Activated CD4-positive, alpha-beta memory T cell treated with anti-CD3 and anti-CD28 coated beads for 36 hours (primary cell): ENCODE results near the gene ADCY2. TPM values are rescaled to one million over a fixed set of nuclear protein-coding genes. Genes with fewer than 3 reads are reported as not detected.

Experiments used
- CTCF ChIA-PET: fragments of 350-600 bp; sonication (Branson Sonifier 250); formaldehyde crosslinking; loops from one replicate; lab custom pipeline; 2021; ENCODE audit warnings: antibody characterized with exemption, inconsistent platforms; lab: Charles Lee
- POLR2A ChIA-PET: fragments of 350-600 bp; sonication (Branson Sonifier 250); formaldehyde crosslinking; loops from one replicate; lab custom pipeline; 2021; ENCODE audit warnings: antibody characterized with exemption; lab: Charles Lee
- DNase-seq: peaks from one replicate; pipeline ENCODE4 v3.0.0-alpha.2; 2020
- H3K27ac Mint-ChIP-seq: one replicate; pipeline ENCODE4 v1.8.0; 2021; ENCODE audit warnings: mixed read lengths
- H3K27me3 Mint-ChIP-seq: one replicate; pipeline ENCODE4 v1.8.0; 2021; ENCODE audit warnings: mixed read lengths
- H3K36me3 Mint-ChIP-seq: one replicate; pipeline ENCODE4 v1.8.0; 2021; ENCODE audit warnings: mixed read lengths
- H3K4me1 Mint-ChIP-seq: one replicate; pipeline ENCODE4 v1.8.0; 2021; ENCODE audit warnings: low read depth, mixed read lengths
- H3K4me3 Mint-ChIP-seq: one replicate; pipeline ENCODE4 v1.8.0; 2021; ENCODE audit warnings: mild to moderate bottlenecking, mixed read lengths
- H3K9me3 Mint-ChIP-seq: one replicate; pipeline ENCODE4 v1.8.0; 2021; ENCODE audit warnings: mixed read lengths
- intact Hi-C: fragments of 100-400 bp; cut with micrococcal nuclease; formaldehyde crosslinking; loops from one replicate; pipeline ENCODE4 v1.15.1; 2023
- total RNA-seq, 2 experiments: library from RNA; stranded (reverse); gene quantifications; one replicate each; pipeline ENCODE4 v1.2.3, GENCODE V29; 2021

ADCY2 gene
- total RNA-seq, 2 experiments from 2014 or later, result not detected

DNA sequence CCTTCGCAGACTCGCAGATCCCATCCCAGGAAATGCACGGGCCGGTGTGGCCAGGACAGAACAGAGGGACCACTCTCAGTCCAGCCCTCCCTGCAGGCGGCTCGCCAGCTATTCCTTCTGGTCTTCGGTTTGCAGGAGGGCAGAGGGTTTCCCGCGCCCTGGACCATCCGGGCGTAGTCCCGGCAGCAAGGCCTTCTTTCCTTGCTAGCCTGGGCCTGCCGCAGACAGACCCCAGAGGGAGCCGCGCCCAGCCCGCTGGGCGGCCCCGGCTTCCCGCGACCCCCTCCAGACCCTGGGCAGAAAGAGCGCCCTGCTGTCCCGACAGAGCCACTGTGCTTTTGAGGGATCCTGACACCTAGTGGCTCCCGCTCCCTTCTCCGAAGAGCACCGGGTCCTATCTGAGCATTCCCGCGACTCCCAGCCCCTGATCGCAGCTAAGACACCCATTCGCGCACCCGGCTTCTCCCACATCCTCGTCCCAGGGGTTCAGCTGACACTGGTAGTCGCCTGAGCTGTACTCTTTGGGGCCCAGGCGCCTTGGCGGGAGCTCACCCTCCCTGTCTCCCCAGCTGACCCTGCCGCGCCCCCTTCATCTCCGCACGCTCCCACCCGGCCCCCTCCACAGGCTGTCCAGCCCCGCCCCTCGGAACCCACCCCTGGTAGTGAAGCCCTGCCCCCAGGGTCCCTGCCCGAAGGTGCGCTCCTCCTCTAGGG lies 453.9 kb downstream of the ADCY2 start:
- Mint-ChIP-seq H3K4me3 (peak overlapping the region; percentile 46), H3K4me1 (peaks cover 18% of the 10 kb centered on the region), H3K27me3 (peaks cover 22% of the 10 kb centered on the region), H3K9me3 (peaks cover 2% of the 10 kb centered on the region), H3K27ac (no peak overlapping the region), H3K36me3 (no peaks in the 10 kb centered on the region)
- intact Hi-C loops, result no loop called here
- CTCF ChIA-PET, result interaction anchor here (0.6 to 1.0 kb wide), 4 partner anchors 10 to 37 kb away, joined by 3 read pairs; no protein-coding TSS in a partner anchor
- POLR2A ChIA-PET, result no interaction called here
- DNase-seq, result peak; percentile 15

DNA sequence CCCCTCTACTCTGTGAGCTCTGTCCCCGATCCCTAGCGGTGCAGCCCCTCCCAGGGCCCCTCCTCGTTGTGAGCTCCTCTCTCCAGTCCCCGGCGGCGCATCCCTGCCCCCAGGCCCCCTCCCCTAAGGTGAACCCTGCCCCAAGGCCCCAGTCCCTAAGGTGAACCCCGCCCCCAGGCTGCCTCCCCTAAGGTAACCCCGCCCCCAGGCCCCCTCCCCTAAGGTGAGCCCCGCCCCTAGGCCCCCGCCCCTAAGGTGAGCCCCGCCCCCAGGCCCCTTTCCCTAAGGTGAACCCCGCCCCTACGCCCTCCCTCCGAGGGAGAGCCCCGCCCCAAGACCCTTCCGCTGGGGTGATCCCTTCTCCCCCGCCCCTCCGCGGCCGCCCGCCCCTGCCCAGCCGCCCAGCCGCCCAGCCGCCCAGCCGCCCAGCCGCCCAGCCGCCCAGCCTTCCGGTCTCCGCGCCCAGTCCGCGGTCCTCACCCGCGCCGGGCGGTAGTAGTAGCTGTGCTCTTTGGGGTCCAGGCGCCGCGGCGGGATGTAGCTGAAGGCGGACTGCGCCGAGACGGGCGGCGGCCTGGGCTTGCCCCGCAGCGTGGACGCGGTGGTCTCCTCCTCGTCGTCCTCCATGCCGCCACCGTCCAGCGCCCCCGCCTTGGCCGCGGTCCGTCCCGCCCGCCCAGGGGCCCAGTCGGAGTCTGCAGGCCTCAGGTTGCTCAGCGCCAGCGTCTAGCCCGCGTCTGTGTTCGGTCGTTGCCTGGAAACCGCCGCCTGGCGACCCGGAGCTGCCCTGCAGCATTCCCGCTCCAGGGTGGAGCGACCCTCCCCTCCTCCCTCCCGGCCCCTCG lies 454.7 kb downstream of the ADCY2 start, which contains the start of gene CFAP90:
Gene CFAP90, minus strand, starts transcription at position 739 of the 845 bp plus-strand sequence. Its CDS starts 112 bp downstream, at position 627.
- ChIA-PET POLR2A (no interaction called here), CTCF (interaction anchor here (0.6 to 0.7 kb wide), 3 partner anchors 11 to 36 kb away, joined by 3 read pairs; no protein-coding TSS in a partner anchor)
- Mint-ChIP-seq H3K36me3 (no peaks in the 10 kb centered on the region), H3K9me3 (peaks cover 2% of the 10 kb centered on the region), H3K4me1 (peaks cover 18% of the 10 kb centered on the region), H3K4me3 (peak within 1 kb of the TSS; percentile 59), H3K27ac (no peak within 1 kb of the TSS), H3K27me3 (peaks cover 22% of the 10 kb centered on the region)
- intact Hi-C loops, result no loop called here
- DNase-seq, result peak; percentile 20

DNA sequence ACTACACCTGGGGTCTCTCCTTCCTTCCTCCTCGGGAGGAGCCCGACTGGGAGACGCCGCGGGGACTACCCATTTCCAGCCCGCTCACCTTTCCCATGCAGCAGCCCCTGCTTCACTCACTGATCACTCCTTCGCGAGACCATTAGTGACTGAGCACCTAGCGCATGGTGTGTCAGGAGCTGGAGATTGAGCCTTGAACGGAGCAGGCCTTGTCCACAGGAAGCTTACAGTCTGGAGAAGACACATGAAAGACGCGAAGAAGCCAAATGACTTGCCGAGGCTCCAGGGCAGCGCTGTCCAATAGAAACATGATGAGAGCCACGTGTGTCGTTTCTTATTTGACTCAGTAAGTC lies 455.3 kb downstream of the ADCY2 start:
- CTCF ChIA-PET, result no interaction called here
- H3K27ac Mint-ChIP-seq, result no peak overlapping the region
- POLR2A ChIA-PET, result no interaction called here
- no peaks in the 10 kb centered on the region for H3K36me3 Mint-ChIP-seq
- peaks cover 2% of the 10 kb centered on the region for H3K9me3 Mint-ChIP-seq
- intact Hi-C loops, result no loop called here
- DNase-seq, result no peak
- H3K27me3 Mint-ChIP-seq, result peaks cover 21% of the 10 kb centered on the region
- H3K4me3 Mint-ChIP-seq, result peak overlapping the region; percentile 59
- H3K4me1 Mint-ChIP-seq, result peaks cover 18% of the 10 kb centered on the region

DNA sequence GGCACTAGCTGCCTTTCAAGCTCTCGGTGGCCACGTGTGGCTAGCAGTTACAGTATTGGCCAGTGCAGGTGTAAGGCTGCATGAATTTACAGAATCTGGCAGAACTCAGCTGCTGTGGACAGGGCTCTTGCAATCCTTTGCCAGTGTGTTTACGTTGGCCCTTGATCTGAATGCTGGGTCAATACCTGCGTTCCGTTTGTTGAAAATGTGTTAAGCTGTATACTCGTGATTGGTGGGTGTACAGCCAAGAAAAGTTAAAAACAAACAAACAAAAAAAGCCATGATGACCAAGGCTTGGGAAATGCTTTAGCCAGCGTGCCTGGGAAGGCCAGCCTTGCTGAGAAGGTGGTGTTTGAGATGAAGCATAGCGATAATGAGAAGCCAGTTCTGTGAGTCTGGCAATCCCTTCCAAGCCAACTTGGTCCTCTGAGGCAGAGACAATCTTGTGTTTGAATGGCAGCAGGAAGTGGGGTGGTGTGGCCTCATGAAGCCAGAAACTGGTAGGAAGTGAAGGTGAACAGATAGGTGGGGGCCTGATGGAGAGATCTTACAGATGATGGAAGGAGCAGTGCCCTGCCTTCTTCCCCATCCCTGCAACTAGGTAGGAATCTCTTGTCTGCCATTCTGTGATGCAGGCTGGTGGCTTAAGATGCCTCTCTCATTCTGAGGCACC lies 455.8 kb downstream of the ADCY2 start:
- POLR2A ChIA-PET, result no interaction called here
- peaks cover 18% of the 10 kb centered on the region for H3K4me1 Mint-ChIP-seq
- H3K27me3 Mint-ChIP-seq, result peaks cover 19% of the 10 kb centered on the region
- CTCF ChIA-PET, result no interaction called here
- DNase-seq, result no peak
- no peak overlapping the region for H3K4me3 Mint-ChIP-seq
- peaks cover 2% of the 10 kb centered on the region for H3K9me3 Mint-ChIP-seq
- intact Hi-C loops, result no loop called here
- no peak overlapping the region for H3K27ac Mint-ChIP-seq
- no peaks in the 10 kb centered on the region for H3K36me3 Mint-ChIP-seq

DNA sequence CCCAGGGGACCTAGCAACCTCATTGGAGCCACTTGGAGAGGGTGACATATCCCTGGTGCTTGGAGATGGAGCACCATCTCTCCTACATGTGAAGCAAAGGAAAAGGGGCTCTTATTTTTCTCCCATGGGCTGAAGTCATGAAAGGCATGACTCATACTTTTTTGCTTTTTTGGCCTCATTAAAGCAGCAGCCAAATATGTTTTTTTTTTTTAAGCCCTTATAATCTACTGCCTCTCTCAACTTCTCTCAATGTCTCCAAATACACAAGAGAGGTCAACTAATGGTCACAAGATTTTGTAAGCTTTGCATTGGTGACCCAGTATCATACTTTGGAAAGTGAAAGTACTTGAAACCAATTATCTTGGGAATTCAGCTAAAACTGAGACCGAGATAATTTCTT lies 456.6 kb downstream of the ADCY2 start:
- no peak for DNase-seq
- intact Hi-C loops, result no loop called here
- H3K36me3 Mint-ChIP-seq, result no peaks in the 10 kb centered on the region
- ChIA-PET CTCF (no interaction called here), POLR2A (no interaction called here)
- H3K4me3 Mint-ChIP-seq, result no peak overlapping the region
- peaks cover 22% of the 10 kb centered on the region for H3K4me1 Mint-ChIP-seq
- no peak overlapping the region for H3K27ac Mint-ChIP-seq
- peaks cover 2% of the 10 kb centered on the region for H3K9me3 Mint-ChIP-seq
- peaks cover 19% of the 10 kb centered on the region for H3K27me3 Mint-ChIP-seq

DNA sequence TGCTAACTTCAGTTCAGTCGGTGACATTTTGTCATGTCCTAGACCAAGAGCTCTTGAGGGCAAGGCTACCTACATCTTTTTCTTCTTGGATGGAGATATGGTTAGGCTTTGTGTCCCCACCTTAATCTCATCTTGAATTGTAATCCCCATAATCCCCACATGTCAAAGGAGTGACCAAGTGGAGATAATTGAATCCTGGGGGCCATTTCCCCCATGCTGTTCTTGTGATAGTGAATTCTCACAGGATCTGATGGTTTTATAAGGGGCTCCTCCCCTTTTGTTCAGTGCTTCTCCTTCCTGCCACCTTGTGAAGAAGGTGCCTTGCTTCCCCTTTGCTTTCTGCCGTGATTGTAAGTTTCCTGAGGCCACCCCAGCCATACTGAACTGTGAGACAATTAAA lies 457.1 kb downstream of the ADCY2 start:
- peaks cover 2% of the 10 kb centered on the region for H3K9me3 Mint-ChIP-seq
- peaks cover 27% of the 10 kb centered on the region for H3K4me1 Mint-ChIP-seq
- H3K36me3 Mint-ChIP-seq, result no peaks in the 10 kb centered on the region
- DNase-seq, result no peak
- peaks cover 19% of the 10 kb centered on the region for H3K27me3 Mint-ChIP-seq
- no peak overlapping the region for H3K4me3 Mint-ChIP-seq
- ChIA-PET CTCF (no interaction called here), POLR2A (no interaction called here)
- intact Hi-C loops, result no loop called here
- no peak overlapping the region for H3K27ac Mint-ChIP-seq

DNA sequence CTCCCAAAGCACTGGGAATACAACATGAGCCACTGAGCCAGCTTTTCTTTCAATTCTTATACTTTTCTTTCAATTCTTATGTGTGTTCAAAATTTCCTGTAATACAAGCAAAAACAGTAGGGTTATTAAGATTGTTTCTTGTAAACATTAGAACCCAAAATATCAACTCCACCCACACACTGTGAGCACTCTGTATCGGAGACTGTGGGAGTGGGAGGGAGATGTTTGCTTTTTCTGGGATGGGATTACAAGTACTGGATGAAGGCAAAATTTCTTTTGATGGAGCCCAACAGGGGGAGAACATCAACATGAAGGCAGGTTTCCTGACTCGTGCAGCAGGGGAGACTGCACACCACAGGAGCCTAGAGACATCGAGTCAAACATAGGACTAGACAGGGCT lies 459.7 kb downstream of the ADCY2 start:
- peaks cover 2% of the 10 kb centered on the region for H3K9me3 Mint-ChIP-seq
- H3K4me1 Mint-ChIP-seq, result peaks cover 34% of the 10 kb centered on the region
- ChIA-PET CTCF (interaction anchor here (1.1 to 1.4 kb wide), 2 partner anchors 11 to 33 kb away, joined by 3 read pairs; no protein-coding TSS in a partner anchor), POLR2A (no interaction called here)
- intact Hi-C loops, result loop anchor here (2.0 kb wide), 1 partner anchor 595 kb away; no protein-coding TSS in a partner anchor
- DNase-seq, result no peak
- no peak overlapping the region for H3K4me3 Mint-ChIP-seq
- peaks cover 9% of the 10 kb centered on the region for H3K36me3 Mint-ChIP-seq
- H3K27me3 Mint-ChIP-seq, result peaks cover 2% of the 10 kb centered on the region
- H3K27ac Mint-ChIP-seq, result no peak overlapping the region

DNA sequence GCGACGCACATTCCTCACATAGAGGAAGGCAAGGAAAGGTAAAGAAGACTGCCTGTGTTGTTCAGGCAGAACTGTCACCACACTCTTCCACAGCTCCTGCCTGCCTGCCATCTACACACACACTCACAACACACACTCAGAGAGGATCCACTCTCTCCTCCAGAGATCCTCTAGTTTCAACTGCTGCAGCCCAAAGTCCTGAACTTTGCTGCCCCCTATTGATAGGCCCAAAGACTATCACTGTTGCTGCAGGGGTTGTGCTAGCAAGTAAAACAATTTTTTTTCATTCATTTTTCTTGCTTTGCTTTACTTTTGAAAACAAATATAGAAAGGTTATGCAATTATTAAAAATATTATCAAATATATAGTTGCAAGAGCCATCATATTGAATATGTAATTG lies 460.9 kb downstream of the ADCY2 start:
- Mint-ChIP-seq H3K27ac (no peak overlapping the region), H3K27me3 (no peaks in the 10 kb centered on the region), H3K4me1 (peaks cover 28% of the 10 kb centered on the region), H3K4me3 (no peak overlapping the region), H3K9me3 (peaks cover 2% of the 10 kb centered on the region), H3K36me3 (peaks cover 14% of the 10 kb centered on the region)
- ChIA-PET CTCF (interaction anchor here (1.1 to 3.8 kb wide), 4 partner anchors 12 to 32 kb away, joined by 3 to 21 read pairs (median 8); partner anchors contain the start of genes FASTKD3 and MTRR), POLR2A (no interaction called here)
- peak; percentile 52 for DNase-seq
- intact Hi-C loops, result loop anchor here (2.0 kb wide), 1 partner anchor 596 kb away; no protein-coding TSS in a partner anchor

DNA sequence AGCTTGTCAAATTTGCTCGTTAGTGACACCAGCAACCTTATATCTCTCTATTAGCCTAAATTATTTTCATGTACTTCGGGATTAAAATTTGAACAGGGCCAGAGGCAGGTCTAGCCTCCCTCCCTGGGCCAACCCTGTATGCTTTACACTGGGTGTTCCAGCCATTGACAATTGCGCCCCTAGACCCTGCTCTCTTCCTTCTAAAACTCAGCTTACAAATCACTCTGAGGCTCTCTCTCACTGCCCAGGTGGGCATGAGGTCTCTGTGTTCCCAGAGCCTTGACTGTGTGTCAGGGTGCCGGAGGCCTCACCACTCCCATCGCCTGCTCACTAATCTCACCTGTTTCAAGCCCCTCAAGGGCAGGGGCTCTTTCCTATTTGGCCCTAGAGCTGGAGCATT lies 461.4 kb downstream of the ADCY2 start:
- DNase-seq, result no peak
- ChIA-PET POLR2A (interaction anchor here (1.6 to 1.7 kb wide), 2 partner anchors 11 to 19 kb away, joined by 5 to 12 read pairs; partner anchors contain the start of genes FASTKD3 and MTRR), CTCF (interaction anchor here (0.6 to 3.8 kb wide), 6 partner anchors 12 to 1038 kb away, joined by 3 to 21 read pairs (median 6); partner anchors contain the start of genes FASTKD3 and MTRR)
- peaks cover 14% of the 10 kb centered on the region for H3K36me3 Mint-ChIP-seq
- intact Hi-C loops, result loop anchor here (2.0 kb wide), 1 partner anchor 597 kb away; no protein-coding TSS in a partner anchor
- no peak overlapping the region for H3K27ac Mint-ChIP-seq
- H3K4me3 Mint-ChIP-seq, result no peak overlapping the region
- H3K9me3 Mint-ChIP-seq, result peaks cover 2% of the 10 kb centered on the region
- no peaks in the 10 kb centered on the region for H3K27me3 Mint-ChIP-seq
- H3K4me1 Mint-ChIP-seq, result peaks cover 24% of the 10 kb centered on the region

DNA sequence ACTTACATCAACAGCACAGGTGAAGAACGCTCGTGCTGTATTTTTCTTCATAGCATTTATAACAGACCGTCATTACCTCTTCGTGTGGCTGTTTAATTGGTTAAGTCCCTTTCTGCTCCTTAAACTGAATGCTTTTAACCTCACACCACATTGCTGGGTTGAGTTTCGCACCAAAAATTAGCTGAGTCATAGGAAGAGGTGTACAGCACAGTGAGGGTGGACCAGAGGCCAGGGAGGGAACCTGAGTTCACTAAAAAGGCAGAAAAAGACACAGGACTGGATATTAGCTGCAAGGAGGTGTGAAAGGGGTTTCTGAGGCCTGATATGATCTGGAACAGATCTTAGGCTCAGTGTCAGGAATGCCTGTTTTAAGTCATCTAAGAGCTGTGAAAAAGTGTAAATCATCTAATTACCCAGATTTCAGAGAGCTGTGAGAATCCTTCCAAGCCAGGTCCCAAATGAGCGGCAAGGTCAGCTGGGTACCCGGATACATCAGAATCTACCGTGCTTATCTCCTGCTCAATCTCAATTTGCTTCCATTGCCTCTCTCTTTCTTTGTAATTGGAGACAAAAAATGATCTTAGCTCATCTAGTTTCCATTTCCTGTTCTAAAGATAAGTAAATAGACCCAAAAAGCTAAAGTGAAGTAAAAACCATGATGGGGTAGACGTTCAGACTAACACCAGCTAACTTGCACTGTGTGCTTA lies 462.1 kb downstream of the ADCY2 start:
- no peak overlapping the region for H3K4me3 Mint-ChIP-seq
- no peaks in the 10 kb centered on the region for H3K27me3 Mint-ChIP-seq
- H3K36me3 Mint-ChIP-seq, result peaks cover 15% of the 10 kb centered on the region
- H3K9me3 Mint-ChIP-seq, result peaks cover 2% of the 10 kb centered on the region
- H3K27ac Mint-ChIP-seq, result peak overlapping the region; percentile 67
- DNase-seq, result peak; percentile 33
- intact Hi-C loops, result loop anchor here (1.0 to 2.0 kb wide), 2 partner anchors 11 to 597 kb away; partner anchors contain the start of genes FASTKD3 and MTRR
- peaks cover 21% of the 10 kb centered on the region for H3K4me1 Mint-ChIP-seq
- CTCF ChIA-PET, result interaction anchor here (0.6 to 3.8 kb wide), 9 partner anchors 11 to 1038 kb away, joined by 3 to 21 read pairs (median 4); partner anchors contain the start of genes FASTKD3 and MTRR
- POLR2A ChIA-PET, result interaction anchor here (1.6 to 1.7 kb wide), 2 partner anchors 11 to 19 kb away, joined by 5 to 12 read pairs; partner anchors contain the start of genes FASTKD3 and MTRR

DNA sequence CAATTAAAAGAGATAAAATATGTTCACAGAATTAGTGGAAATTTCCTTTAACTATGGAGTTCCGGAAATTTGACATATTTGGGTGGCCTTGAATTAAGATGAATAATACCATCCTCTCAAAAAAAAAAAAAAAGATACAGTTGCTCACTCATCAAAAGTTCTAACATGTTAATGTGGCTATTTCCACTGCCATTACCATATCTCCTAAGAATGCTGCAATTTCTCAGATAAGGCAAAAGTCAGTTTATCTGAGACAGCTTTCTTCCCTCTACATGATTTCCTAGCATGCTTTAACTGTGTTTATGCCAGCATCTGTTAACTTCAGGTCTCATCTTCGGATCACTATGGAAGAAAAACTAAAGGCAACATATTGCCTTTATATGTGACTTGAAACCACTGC lies 470.3 kb downstream of the ADCY2 start:
- no peak for DNase-seq
- CTCF ChIA-PET, result no interaction called here
- no peak overlapping the region for H3K27ac Mint-ChIP-seq

More for the DNA sequence above, 470.3 kb downstream of the ADCY2 start:
- Mint-ChIP-seq H3K4me1 (peaks cover 46% of the 10 kb centered on the region), H3K9me3 (no peaks in the 10 kb centered on the region), H3K27me3 (no peaks in the 10 kb centered on the region), H3K36me3 (peaks cover 30% of the 10 kb centered on the region), H3K4me3 (no peak overlapping the region)
- POLR2A ChIA-PET, result no interaction called here
- intact Hi-C loops, result loop anchor here (5.0 kb wide), 1 partner anchor 1154 kb away; the partner anchor contains the start of gene TENT4A
